GM13977 (cell line): ENCODE results near the gene ABCC3.

Experiments
- DNase-seq: peaks from one replicate; pipeline ENCODE4 v3.0.0; 2012; ENCODE audit warnings: low spot score
- in situ Hi-C: fragments of 300-500 bp; cut with MboI; formaldehyde crosslinking; loops from one replicate; pipeline ENCODE4 v1.12.0; 2022; ENCODE audit warnings: low sequenced_read_pairs, low pct_unique_long_range_greater_than_20kb, mixed read lengths, inconsistent platforms; ENCODE audit not compliant: unreplicated experiment
- TF ChIP-seq, protein P1 (sequence below): IDR thresholded peaks from 2 replicates; pipeline ENCODE4 v1.5.1; 2012; ENCODE audit warnings: mild to moderate bottlenecking, control low read depth; ENCODE audit not compliant: insufficient read depth; ENCODE audit errors: extremely low read depth, missing control alignments

ABCC3 gene

DNA sequence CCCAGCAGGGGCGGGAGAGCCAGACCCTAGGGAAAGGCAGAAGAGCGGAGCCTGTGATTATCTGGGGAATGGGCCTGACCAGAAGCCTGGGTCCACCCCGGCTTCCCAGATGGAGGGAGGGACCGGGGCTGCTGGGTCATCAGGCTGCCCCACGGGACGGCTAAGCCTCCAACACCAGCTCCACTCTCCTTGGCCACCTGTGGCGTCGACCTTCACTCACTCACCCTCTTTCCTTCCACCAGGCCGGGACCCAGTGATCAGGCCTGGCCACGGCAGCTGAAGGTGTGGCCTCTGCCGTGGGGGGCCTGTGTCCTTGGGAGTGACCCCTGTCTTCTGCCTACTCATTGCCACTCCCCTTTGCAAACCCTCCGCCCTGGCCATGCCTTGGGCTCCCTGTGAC lies 22.4 kb upstream of the ABCC3 start:
- no peak for DNase-seq
- TF ChIP-seq, protein P1, sequence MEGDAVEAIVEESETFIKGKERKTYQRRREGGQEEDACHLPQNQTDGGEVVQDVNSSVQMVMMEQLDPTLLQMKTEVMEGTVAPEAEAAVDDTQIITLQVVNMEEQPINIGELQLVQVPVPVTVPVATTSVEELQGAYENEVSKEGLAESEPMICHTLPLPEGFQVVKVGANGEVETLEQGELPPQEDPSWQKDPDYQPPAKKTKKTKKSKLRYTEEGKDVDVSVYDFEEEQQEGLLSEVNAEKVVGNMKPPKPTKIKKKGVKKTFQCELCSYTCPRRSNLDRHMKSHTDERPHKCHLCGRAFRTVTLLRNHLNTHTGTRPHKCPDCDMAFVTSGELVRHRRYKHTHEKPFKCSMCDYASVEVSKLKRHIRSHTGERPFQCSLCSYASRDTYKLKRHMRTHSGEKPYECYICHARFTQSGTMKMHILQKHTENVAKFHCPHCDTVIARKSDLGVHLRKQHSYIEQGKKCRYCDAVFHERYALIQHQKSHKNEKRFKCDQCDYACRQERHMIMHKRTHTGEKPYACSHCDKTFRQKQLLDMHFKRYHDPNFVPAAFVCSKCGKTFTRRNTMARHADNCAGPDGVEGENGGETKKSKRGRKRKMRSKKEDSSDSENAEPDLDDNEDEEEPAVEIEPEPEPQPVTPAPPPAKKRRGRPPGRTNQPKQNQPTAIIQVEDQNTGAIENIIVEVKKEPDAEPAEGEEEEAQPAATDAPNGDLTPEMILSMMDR = no peak
- in situ Hi-C loops = no loop called here

DNA sequence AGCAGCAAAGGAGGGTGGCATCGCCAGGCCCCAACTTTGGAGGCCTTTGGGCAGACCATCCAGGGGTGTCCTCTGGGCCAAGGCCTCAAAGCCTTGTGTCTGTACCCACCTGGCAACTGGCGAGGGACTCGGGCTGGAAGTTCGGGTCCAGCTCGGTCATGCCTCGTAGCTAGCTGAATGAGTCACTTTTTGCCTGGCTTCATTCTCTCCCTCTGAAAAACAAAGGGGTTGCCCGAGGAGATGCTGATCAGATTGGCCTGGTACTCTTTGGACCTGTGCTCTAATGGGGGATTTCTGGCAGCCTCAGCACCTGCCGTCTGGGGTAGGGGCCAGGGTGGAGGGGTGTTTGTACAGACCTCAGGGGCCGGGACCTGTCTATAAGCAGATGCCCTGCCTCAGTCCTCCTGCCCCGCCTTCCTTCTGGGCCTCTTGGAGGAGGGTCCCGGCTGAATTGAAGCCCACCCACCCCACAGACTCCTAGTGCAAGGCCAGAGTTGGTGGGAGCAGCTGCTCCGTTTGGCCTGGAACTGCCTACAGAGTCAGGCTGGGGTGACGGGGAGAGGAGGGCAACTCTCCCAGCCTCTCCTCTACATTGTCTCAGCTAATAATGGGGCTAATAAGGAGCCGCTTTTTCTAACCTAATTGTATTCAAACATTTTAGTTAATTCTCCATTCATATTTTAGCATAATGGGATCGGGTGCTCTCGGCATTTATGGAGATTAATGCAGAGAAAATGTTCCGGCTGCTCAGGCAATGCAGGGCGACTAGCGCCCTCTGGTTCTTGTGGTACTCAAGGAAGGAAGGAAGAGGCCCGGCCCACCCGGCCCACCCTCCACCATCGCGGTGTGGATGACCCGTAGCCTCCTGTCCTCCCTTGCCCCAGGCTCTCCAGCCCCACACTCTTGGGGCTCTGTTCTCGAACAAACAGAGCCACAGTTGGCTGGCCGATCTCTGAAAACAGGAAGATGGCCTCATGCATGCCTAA lies 21.4 kb upstream of the ABCC3 start:
- TF ChIP-seq, protein P1 = no peak
- DNase-seq = no peak
- in situ Hi-C loops = no loop called here

DNA sequence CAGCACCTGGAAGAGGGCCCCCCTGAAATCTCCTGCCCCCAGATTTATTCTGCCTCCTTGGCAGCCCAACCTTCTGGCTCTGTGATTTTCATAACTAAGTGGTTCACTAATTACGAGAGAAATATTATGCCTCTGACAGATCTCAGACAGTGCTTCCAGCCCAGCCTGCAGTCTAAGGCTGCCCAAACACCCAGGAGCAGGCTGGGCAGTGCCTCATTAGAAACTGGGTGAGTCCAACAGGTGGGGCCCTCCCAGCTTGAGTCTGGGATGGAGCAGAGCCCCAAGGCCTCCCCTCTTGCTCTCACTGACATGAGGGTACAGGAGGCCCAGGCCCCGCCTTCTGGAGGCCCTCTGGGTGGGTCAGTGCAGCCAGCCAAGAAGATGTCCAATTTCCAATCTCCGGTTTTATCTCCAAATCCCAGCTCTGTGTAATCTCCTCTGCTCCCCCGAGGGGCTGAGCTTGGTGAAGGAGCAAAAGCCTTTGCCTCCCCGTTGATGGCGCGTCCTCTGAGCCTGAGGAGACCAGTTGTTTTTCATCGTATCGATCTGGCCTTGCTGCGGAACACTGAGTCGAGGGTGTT lies 20.1 kb upstream of the ABCC3 start:
- no peak for DNase-seq
- TF ChIP-seq, protein P1 = no peak
- in situ Hi-C loops = no loop called here

DNA sequence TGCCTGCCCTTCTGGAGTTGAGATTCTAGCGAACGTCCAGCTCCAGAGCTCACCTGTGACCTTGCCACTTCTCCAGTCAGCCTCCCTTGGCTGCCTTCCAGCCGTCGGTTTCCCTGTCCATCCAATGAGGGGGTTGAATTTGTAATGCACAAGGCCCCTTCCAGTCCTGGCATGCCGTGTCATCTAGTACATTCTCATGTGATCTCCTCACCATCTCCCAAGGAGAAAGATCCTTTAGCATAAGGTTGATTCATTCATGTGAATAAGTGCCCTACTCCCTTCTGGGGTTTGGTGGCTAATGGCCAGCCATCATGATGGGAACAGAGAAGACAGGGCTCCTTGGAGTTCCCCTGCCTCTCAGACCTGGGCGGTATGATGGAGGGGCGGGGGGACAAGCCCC lies 18.9 kb upstream of the ABCC3 start:
- TF ChIP-seq, protein P1 = no peak
- DNase-seq = no peak
- in situ Hi-C loops = no loop called here

DNA sequence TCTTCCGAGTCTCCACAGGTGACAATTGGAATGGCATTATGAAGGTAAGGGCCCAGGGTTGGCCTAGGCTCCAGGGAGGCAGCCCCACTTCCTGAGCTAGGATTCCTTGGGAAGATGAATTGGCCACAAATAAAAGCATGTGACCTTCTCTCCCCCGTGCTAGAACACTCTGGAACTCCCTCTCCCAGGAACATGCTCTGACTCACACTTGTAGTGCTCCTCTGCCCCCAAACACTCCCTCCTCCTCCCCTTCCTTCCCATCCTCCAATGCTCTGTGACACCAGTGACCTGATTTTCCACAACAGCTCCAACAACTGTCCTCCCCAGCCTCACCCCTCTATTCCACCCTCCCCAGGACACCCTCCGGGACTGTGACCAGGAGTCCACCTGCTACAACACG lies 16.4 kb upstream of the ABCC3 start:
- DNase-seq = no peak
- in situ Hi-C loops = no loop called here

DNA sequence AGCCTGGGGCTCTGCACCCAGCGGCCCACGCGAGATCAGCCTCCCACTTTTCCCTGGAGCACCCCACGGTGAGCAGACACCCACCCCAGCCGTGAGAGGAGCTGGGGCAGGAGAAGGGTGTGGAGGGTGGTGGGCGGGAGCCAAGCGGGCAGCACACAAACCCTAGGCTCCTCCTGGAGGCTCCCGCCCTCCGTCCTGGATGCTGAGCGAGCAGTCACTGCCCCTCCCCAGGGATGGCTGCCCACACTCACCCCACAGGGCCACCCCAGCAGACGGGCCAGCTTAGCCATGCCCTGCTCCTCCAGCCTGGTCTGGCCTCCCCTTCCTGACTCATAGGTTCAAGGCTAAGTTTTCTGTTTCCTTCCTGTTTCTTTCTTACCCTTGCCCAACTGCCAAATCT lies 15.7 kb upstream of the ABCC3 start:
- TF ChIP-seq, protein P1 = no peak
- DNase-seq = no peak
- in situ Hi-C loops = no loop called here

More for the DNA sequence above, 16.4 kb upstream of the ABCC3 start:
- TF ChIP-seq, protein P1 = no peak
